GM18519 (cell line): Measurements from ENCODE around the gene COBL.
"Not testable (repeated sequence)": the region's sequence is repeated elsewhere in the genome, so short reads cannot be mapped to it uniquely, and the experiment has no call there.

Source experiments
- ATAC-seq: cut with Tn5 transposase; IDR thresholded peaks from one replicate; pipeline ENCODE4 v1.9.1; 2021; ENCODE audit warnings: mild to moderate bottlenecking, moderate library complexity; ENCODE audit not compliant: unreplicated experiment, low FRiP score

Gene COBL

GRCh38 chr7:51217804-51218203, 98.8 kb downstream of the COBL start:
- no peak for ATAC-seq

- ATAC-seq, result no peak
Observed at GRCh38 chr7:51214098-51214497, 102.5 kb downstream of the COBL start.

- ATAC-seq, result no peak
Observed at GRCh38 chr7:51213618-51214017, 103.0 kb downstream of the COBL start.

GRCh38 chr7:51210766-51211165, 105.8 kb downstream of the COBL start:
- ATAC-seq, result no peak

- ATAC-seq, result no peak
Observed at GRCh38 chr7:51209426-51209825, 107.2 kb downstream of the COBL start.

GRCh38 chr7:51208125-51208524, 108.5 kb downstream of the COBL start:
- ATAC-seq, result not testable (repeated sequence)

- ATAC-seq, result no peak
Observed at GRCh38 chr7:51198654-51199053, 118.0 kb downstream of the COBL start.

- no peak for ATAC-seq
Observed at GRCh38 chr7:51190969-51191368, 125.6 kb downstream of the COBL start.

- ATAC-seq, result no peak
Observed at GRCh38 chr7:51189777-51190176, 126.8 kb downstream of the COBL start.

- ATAC-seq, result no peak
Observed at GRCh38 chr7:51188987-51189386, 127.6 kb downstream of the COBL start.

GRCh38 chr7:51187941-51188340, 128.7 kb downstream of the COBL start:
- no peak for ATAC-seq

GRCh38 chr7:51186531-51186930, 130.1 kb downstream of the COBL start:
- ATAC-seq, result no peak

GRCh38 chr7:51182636-51183166, 133.9 kb downstream of the COBL start:
- ATAC-seq, result no peak

GRCh38 chr7:51180092-51180491, 136.5 kb downstream of the COBL start:
- ATAC-seq, result no peak

GRCh38 chr7:51175992-51176388, 140.6 kb downstream of the COBL start:
- ATAC-seq, result no peak

GRCh38 chr7:51175316-51175991, 141.2 kb downstream of the COBL start:
- no peak for ATAC-seq

GRCh38 chr7:51165337-51165736, 151.3 kb downstream of the COBL start:
- no peak for ATAC-seq

- peak; percentile 95 for ATAC-seq
Observed at GRCh38 chr7:51162724-51163329, 153.8 kb downstream of the COBL start.

GRCh38 chr7:51161937-51162336, 154.7 kb downstream of the COBL start:
- ATAC-seq, result no peak

GRCh38 chr7:51160990-51161615, 155.5 kb downstream of the COBL start:
- peak; percentile 34 for ATAC-seq

GRCh38 chr7:51160411-51160810, 156.2 kb downstream of the COBL start:
- ATAC-seq, result no peak
